Measurements from ENCODE around the gene FH.

DNA sequence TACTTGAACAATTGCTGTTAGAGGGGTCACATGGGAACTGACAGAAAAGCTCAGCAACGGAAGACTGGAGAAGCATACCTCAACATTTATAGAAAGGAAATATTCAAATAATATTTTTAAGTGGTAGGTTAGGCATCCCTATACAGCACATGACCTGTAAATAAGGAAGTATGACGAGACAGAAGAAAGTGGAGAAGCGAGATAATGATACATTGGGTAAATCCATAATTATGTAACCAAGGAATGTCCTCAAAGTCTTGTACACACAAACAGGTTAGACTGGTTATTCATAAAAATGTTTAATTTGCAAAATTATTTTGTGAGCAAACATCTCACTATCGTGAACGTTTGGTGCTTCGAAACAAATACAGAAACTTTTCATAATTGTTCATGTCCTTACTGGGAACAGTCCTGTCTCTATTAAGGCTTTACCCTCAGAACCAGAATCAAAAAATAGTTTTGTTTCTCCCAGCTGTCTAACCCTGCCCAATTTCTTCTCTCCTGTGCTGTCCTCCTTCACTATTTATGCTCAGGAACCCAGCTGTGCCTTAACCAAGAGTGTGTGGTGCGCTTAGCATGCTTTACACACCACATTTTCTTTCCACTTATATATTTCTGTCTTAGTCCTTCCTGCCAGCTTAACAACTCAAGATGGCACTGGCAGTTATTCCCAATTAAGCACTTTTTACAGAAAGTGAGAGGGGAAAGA lies 22.8 kb upstream of the FH start:
- TF ChIP-seq, protein P1, sequence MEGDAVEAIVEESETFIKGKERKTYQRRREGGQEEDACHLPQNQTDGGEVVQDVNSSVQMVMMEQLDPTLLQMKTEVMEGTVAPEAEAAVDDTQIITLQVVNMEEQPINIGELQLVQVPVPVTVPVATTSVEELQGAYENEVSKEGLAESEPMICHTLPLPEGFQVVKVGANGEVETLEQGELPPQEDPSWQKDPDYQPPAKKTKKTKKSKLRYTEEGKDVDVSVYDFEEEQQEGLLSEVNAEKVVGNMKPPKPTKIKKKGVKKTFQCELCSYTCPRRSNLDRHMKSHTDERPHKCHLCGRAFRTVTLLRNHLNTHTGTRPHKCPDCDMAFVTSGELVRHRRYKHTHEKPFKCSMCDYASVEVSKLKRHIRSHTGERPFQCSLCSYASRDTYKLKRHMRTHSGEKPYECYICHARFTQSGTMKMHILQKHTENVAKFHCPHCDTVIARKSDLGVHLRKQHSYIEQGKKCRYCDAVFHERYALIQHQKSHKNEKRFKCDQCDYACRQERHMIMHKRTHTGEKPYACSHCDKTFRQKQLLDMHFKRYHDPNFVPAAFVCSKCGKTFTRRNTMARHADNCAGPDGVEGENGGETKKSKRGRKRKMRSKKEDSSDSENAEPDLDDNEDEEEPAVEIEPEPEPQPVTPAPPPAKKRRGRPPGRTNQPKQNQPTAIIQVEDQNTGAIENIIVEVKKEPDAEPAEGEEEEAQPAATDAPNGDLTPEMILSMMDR (conservative IDR thresholded peaks at IDR 0.05; ENCODE audit: low read depth, low read length) = no peak
- TF ChIP-seq EZH2 (IDR thresholded peaks at IDR 0.05; ENCODE audit: borderline replicate concordance, low read depth, low read length, poor library complexity, severe bottlenecking) = no peak

All from A673 (cell line).